ENCODE measurements around the gene MAN1C1. TPM values are rescaled to one million over a fixed set of nuclear protein-coding genes. Genes with fewer than 3 reads are reported as not detected.

Gene MAN1C1
- total RNA-seq, 1 experiment from 2014 or later: 1.2 TPM

- intact Hi-C loops (cut with micrococcal nuclease): loop anchor here (5.0 kb wide), 2 partner anchors 179 to 294 kb away; partner anchors contain the start of gene MAN1C1
- RAD21 ChIA-PET (ENCODE audit: low non-redundant PET in 1 of 2, low total read pairs in 2 of 2, uncharacterized antibody in 2 of 2, unreplicated experiment in 2 of 2): no interaction called here
Observed at GRCh38 chr1:25795946-25796810, 179.6 kb downstream of the MAN1C1 start.

More at GRCh38 chr1:25795946-25796810, 179.6 kb downstream of the MAN1C1 start:
- CTCF ChIA-PET: interaction anchor here (1.1 kb wide), 1 partner anchor 187 kb away, joined by 3 read pairs; no protein-coding TSS in a partner anchor
- Histone ChIP-seq H3K79me2 (ENCODE audit: insufficient read depth, low read length) (no peaks in the 10 kb centered on the region), H3K36me3 (ENCODE audit: control insufficient read depth in 1 of 2, insufficient read depth in 2 of 2, low read length in 2 of 2) (no peaks in the 10 kb centered on the region), H3K9me3 (ENCODE audit: control insufficient read depth in 1 of 2, insufficient read depth in 1 of 2, low read depth in 1 of 2, low read length in 2 of 2) (no peaks in the 10 kb centered on the region), H3K9me2 (ENCODE audit: insufficient read depth) (no peaks in the 10 kb centered on the region), H3K4me2 (ENCODE audit: low read length) (peak overlapping the region; percentile 35; the same call in 1 of the 2 replicates), H3K4me1 (ENCODE audit: control insufficient read depth in 1 of 2, insufficient read depth in 2 of 2, low read length in 2 of 2) (peaks cover 5 to 15% of the 10 kb centered on the region in 2 experiments; a peak in 3 of 4 replicates), H3K4me3 (replicated peaks in 1 of 2; ENCODE audit: low read depth in 1 of 2, low read length in 2 of 2) (no peak overlapping the region), H2AFZ (ENCODE audit: low read depth, low read length, poor library complexity, severe bottlenecking) (peak overlapping the region; percentile 52), H3K9ac (ENCODE audit: low read length) (no peak overlapping the region), H3K27ac (ENCODE audit: low read depth, low read length) (no peak overlapping the region), H3K27me3 (ENCODE audit: insufficient read depth, low read length) (no peaks in the 10 kb centered on the region), H4K20me1 (ENCODE audit: insufficient read depth) (no peaks in the 10 kb centered on the region)
- POLR2A ChIA-PET: no interaction called here
- ATAC-seq (0 out of 2 replicates have a peak, but pooled peaks have one; percentile 2), DNase-seq (ENCODE audit: low read depth, low spot score) (no peak)
- TF ChIP-seq TCF7L2 (IDR thresholded peaks at IDR 0.05; ENCODE audit: borderline replicate concordance, extremely low read depth, insufficient read depth, insufficient read length): no peak
- no peak for TF ChIP-seq CBX3 (IDR thresholded peaks at IDR 0.05; ENCODE audit: low read depth)
- TF ChIP-seq ZBTB33 (IDR thresholded peaks at IDR 0.05; ENCODE audit: extremely low read depth, insufficient replicate concordance, low read length): no peak
- TF ChIP-seq EGR1 (IDR thresholded peaks at IDR 0.05; ENCODE audit: low read depth): no peak
- TF ChIP-seq ATF3 (IDR thresholded peaks at IDR 0.05): no peak
- no peak for TF ChIP-seq POLR2AphosphoS5 (IDR thresholded peaks at IDR 0.05; ENCODE audit: low read depth, low read length)
- TF ChIP-seq CTCF (IDR thresholded peaks at IDR 0.05 in 2 of 3, conservative IDR thresholded peaks at IDR 0.05 in 1 of 3; ENCODE audit: borderline replicate concordance in 1 of 3, insufficient read depth in 1 of 3, low read depth in 2 of 3, low read length in 2 of 3): no peak
- no peak for TF ChIP-seq REST (IDR thresholded peaks at IDR 0.05; ENCODE audit: low read depth)
- TF ChIP-seq SRF (IDR thresholded peaks at IDR 0.05; ENCODE audit: low read depth): no peak
- TF ChIP-seq JUND (IDR thresholded peaks at IDR 0.05): no peak
- no peak for TF ChIP-seq EZH2 (IDR thresholded peaks at IDR 0.05)
- no peak for TF ChIP-seq ZFX (IDR thresholded peaks at IDR 0.05)
- no peak for TF ChIP-seq YY1 (IDR thresholded peaks at IDR 0.05; ENCODE audit: extremely low read depth, insufficient replicate concordance, low read depth, low read length)
- TF ChIP-seq ZNF274 (IDR thresholded peaks at IDR 0.05; ENCODE audit: low read depth, low read length): no peak
- no peak for TF ChIP-seq POLR2A (IDR thresholded peaks at IDR 0.05; ENCODE audit: borderline replicate concordance, extremely low read depth, insufficient read depth, insufficient read length)
- no peak for TF ChIP-seq SP1 (IDR thresholded peaks at IDR 0.05; ENCODE audit: low read depth)
- TF ChIP-seq CEBPB (IDR thresholded peaks at IDR 0.05; ENCODE audit: low read depth): no peak
- no TSS peak for BruUV-seq (replicated peaks)

Measured in HCT116 (cell line).